Skin of body (tissue), 2 donors: ENCODE data around the gene SEC31A. TPM values are rescaled to one million over a fixed set of nuclear protein-coding genes. Genes with fewer than 3 reads are reported as not detected.
"Not testable (repeated sequence)": the region's sequence is repeated elsewhere in the genome, so short reads cannot be mapped to it uniquely, and the experiment has no call there.

ENCODE experiments used
- DNase-seq: peaks from one replicate; lab custom pipeline; 2025; lab: John Stamatoyannopoulos, UW
- total RNA-seq: library from RNA; depleted of rRNA; stranded (reverse); fragments of >200 nt; gene quantifications from one replicate; pipeline ENCODE4 v1.2.3, GENCODE V29; 2014

Gene SEC31A, protein sequence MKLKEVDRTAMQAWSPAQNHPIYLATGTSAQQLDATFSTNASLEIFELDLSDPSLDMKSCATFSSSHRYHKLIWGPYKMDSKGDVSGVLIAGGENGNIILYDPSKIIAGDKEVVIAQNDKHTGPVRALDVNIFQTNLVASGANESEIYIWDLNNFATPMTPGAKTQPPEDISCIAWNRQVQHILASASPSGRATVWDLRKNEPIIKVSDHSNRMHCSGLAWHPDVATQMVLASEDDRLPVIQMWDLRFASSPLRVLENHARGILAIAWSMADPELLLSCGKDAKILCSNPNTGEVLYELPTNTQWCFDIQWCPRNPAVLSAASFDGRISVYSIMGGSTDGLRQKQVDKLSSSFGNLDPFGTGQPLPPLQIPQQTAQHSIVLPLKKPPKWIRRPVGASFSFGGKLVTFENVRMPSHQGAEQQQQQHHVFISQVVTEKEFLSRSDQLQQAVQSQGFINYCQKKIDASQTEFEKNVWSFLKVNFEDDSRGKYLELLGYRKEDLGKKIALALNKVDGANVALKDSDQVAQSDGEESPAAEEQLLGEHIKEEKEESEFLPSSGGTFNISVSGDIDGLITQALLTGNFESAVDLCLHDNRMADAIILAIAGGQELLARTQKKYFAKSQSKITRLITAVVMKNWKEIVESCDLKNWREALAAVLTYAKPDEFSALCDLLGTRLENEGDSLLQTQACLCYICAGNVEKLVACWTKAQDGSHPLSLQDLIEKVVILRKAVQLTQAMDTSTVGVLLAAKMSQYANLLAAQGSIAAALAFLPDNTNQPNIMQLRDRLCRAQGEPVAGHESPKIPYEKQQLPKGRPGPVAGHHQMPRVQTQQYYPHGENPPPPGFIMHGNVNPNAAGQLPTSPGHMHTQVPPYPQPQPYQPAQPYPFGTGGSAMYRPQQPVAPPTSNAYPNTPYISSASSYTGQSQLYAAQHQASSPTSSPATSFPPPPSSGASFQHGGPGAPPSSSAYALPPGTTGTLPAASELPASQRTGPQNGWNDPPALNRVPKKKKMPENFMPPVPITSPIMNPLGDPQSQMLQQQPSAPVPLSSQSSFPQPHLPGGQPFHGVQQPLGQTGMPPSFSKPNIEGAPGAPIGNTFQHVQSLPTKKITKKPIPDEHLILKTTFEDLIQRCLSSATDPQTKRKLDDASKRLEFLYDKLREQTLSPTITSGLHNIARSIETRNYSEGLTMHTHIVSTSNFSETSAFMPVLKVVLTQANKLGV
- total RNA-seq = 264 TPM

DNA sequence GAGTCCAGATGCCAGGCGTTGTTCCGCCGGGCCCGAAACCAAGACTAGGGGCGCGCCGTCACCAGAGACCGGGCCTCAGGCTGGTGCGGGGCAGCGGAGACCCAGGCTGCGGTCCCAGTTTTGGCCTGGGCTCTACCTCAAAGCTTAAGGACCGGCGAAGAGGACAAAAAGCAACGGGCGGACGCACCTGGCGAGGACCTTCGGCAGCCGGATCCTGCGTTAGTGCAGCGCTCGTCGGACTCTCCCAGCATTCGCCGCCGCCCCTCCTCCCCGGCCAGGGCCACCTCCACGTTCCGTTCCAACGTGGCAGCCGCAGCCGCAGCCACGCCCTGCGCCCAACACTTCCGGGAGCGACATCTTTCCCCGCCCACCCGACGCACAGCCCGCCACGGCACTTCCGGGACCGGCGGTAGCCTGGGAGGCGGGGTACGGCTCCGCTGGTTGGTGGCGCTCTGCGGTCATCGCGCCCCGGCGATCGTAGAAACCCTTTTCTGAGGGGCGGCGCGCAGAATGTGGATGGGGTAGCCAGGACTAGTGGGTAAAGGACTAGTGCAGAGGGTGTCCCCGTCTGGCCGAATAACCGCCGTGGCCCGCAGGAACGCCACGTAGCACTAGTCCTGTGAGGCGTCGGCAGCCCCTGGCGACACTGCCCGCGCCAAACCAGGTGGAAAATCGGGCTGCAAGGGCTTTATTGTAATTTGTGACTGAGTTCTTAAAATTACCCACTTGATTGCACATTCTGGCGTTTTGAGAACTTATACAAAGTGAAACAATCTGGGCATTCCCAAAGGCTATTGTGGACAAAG, at the start of gene SEC31A:
Gene SEC31A (minus strand): TSS at position 253 of the 806 bp plus-strand sequence. CDS start 9,217 bp downstream, outside the sequence.
- DNase-seq = peak; percentile 96

DNA sequence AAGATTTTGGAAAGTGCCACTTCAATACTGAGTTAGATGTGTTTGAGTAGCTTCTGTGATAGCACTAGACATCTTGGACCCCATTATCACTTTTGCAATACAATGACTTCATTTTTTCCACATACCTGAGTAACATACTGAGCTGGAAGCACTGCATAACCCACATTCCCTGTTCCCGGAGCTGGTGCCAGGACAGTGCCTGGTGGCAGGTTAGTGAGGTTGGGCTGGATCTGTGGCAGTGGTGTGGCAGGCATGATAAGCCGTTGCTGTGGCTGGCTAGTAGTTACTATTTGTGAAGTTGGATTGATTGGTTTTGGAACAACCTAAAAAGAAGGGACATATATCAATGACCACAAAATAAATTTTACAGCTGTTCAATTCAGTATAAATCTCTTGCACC, 48.5 kb upstream of the SEC31A start:
- DNase-seq = no peak

DNA sequence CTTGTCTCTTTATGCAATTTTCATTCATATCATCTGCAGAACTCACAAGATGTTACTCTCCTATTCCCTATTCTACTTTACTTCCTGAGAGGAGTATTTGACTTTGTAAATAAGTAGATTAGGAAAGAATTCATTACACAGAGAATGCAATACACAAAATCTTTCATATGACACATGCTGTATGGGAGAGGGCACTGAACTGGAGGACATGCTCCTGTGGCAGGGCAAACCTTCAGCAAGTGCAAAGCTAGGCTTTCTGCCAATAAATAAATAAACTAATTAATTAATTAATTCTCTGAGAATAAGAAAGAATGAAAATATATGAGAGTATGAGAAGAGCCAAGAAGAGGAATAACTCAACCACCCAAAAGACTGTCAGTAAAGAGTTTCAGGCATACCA, 43.5 kb upstream of the SEC31A start:
- DNase-seq = no peak

DNA sequence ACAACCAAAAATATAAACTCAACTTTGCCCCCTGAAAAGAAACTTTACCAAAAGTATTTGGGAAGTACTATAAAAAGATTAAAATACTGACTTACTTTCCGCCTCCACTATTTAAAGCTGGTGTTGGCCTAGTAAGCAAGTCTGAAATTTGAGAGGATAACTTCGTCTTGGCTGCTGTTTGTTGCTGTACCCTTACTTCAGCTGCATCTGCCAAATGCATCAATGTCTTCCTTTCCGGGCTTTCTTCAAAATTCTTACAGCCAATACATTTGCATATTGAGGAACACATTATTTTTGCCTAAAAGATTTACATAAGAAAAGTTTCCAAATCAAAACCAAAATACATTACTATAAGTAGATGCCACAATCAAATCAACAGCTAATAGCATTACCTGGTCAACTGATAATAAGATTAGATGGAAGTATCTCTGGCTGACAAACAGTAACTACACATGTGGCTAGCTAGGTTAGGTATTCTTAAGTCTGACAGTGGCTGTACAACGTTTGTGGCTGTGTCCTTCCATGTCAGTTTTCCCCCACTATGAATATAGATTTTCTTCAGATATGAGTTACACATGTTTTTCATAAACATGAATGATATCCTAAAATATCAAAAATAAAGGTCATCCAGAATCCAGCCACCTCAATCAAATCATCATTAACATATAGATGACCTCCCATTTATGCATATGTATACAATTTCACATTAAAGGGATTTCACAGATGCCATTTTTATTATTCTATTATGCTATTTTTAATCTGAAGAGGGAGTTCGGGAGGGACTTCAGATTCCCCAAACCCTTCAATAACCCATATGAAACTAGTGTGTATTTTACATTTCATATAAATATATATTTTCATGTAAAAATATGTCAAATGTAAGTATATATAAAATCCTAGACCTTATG, 40.1 kb upstream of the SEC31A start:
- no peak for DNase-seq

DNA sequence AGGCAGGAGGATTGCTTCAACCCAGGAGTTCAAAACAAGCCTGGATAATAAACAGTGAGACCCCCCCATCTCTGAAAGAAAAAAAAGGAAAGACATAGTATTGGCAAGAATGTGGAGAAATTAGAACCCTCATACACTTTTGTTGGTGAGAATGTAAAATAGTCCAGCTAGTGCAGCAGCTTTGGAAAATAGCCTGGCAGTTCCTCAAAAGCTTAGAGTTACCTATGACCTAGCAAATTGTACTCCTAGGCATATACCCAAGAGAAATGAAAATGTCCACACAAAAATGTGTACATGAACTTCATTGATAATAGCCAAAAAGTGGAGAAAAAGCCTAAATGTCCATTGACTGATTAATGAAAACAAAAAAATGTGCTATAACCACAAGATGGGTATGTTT, 30.8 kb upstream of the SEC31A start:
- DNase-seq = no peak

DNA sequence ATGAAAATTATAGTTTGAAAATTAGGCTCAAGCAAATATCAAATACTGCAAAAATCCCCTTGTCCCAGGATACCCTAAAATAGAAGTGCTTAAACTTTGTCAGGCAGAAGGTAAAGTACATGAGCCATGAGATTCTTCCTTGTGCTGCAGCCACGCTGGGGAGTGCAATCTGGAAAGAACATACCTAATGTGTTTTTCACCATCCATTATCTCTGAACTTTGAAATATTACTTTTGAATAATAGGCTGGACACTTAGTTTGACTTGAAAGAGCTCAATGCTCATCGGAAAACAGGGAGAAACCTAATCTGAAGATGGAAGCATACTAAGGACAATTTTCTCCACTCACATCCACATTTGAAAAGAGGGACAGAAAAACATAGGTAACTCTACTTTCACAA, 28.4 kb upstream of the SEC31A start:
- no peak for DNase-seq

DNA sequence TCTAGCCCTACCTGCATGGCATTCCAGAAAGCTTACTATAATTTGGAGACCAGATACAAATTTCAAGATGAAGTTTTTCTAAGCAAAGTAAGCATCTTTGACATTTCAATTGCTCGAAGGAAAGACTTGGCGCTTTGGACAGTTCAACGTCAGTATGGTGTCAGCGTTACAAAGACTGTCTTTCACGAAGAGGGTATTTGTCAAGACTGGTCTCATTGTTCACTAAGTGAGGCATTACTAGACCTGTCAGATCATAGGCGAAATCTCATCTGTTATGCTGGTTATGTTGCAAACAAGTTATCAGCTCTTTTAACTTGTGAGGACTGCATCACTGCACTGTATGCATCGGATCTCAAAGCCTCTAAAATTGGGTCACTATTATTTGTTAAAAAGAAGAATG, 27.1 kb upstream of the SEC31A start:
- no peak for DNase-seq

DNA sequence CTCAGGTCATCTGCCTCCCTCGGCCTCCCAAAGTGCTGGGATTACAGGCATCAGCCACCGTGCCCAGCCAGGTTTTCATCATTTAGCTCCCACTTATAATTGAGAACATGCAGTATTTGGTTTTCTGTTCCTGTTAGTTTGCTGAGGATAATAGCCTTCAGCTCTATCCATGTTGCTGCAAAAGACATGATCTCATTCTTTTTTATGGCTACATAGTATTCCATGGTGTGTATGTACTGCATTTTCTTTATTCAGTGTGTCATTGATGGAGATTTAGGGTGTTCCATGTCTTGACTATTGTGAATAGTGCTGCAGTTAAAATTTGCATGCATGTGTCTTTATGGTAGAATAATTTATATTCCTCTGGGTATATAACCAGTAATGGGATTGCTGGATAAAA, 23.0 kb upstream of the SEC31A start:
- DNase-seq = not testable (repeated sequence)

DNA sequence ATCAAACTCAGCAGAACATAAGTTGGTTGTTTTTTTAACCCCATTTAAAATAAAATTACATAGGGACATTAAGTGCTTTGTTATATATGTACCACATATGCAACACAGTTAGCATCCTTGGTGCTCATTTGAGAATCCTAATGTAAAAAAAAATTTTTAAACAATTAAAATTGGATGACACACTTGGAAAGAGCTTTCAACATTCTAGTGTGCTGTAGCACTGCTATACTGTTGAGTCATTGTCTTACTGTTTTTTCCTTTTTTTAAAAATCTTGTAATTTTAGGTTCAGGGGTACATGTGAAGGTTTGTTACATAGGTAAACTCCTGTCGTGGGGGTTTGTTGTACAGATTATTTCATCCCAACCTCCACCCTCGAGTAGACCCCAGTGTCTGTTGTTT, 22.4 kb upstream of the SEC31A start:
- no peak for DNase-seq

DNA sequence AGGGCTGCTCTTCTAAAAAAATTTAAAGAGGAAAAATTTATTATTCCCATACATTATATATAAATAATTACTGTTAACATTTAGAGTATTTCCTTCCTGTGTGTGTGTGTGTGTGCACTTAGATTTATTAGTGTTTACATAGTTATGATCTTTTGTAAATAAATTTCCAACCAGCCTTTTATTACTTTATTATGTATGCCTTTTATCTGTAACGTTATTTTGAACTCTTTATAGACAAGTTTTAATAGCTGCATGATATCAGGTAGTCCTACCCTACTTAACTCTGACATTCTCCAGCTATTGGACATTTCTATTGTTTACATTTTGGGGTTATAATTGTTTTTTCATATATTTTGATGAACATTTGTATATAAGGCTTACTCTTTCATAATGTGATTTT, 18.4 kb upstream of the SEC31A start:
- DNase-seq = no peak

DNA sequence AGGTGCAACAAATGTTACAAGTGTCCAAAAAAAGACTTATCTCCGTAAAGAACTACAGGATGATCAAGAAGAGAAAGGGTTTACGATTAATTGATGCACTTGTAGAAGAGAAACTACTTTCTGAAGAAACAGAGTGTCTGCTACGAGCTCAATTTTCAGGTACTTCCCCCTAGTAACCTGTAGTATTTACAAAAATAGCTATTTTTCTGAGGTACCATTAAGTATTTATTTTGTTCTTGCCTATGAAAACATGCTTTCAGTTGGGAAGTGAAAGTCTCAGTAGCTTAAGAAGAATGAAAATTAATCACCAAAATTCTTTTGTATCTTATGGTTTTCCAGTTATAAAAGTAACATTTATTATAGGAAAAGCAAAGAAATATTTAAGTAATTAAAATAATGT, 15.5 kb upstream of the SEC31A start:
- DNase-seq = no peak

DNA sequence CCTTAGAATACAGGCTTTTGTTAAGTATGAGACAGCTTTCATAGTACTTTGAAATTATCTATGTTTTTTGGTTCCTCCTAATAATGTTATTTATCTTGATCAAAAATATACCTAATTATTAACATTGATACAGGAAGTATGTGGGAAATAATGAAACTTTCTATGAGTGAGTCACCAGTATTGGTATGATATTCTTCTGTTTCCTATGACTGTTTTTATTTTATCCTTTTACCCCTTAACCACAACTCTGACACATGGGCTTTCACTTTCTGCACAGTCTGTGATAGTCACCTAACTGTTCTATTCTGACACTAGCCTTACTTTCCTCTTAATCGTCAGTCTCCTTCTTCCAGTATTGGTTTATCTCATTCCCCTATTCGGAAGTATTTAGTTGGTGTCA, 14.3 kb upstream of the SEC31A start:
- DNase-seq = no peak

DNA sequence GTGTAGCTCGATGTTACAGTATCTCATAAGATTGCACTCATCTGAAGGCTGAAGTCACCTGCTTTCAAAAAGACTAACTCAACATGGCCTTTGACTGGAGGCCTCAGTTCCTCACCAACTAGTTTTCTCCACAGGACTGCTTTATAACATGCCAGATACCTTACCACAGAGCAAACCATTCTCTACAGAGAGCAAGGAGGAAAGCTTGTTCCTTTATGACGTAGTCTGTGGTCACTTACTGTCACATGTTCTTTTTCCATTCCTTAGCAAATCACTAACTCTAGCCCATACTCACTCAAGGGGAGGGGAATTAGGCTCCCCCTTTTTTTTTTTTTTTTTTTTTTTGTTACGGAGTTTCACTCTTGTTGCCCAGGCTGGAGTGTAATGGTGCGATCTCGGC, 12.8 kb upstream of the SEC31A start:
- no peak for DNase-seq

DNA sequence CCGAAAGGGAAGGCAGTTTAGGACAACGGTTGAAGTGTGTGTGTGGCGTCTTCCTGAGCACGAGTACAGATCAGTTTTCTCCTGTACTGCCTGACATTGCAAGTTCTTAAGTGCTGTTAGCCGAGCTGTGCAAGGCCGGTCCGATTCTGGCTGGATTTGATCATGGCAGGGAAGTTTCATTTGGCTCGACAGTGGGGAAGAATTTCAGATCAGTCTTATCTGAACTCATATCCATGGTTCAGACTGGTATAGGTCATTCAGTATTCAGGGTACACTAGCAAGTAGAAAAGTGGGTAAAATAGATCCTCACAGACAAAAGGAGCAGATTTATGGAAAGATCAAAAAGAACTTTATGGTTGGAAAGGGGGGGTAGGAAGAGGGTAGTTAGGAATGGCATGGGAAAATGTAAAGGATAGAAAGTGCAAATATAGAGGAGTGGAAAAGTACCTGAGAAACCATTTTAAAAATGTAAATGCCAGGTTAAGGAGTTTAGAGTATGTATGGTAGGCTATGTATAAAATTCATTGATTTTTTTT, 10.3 kb upstream of the SEC31A start:
- DNase-seq = no peak

DNA sequence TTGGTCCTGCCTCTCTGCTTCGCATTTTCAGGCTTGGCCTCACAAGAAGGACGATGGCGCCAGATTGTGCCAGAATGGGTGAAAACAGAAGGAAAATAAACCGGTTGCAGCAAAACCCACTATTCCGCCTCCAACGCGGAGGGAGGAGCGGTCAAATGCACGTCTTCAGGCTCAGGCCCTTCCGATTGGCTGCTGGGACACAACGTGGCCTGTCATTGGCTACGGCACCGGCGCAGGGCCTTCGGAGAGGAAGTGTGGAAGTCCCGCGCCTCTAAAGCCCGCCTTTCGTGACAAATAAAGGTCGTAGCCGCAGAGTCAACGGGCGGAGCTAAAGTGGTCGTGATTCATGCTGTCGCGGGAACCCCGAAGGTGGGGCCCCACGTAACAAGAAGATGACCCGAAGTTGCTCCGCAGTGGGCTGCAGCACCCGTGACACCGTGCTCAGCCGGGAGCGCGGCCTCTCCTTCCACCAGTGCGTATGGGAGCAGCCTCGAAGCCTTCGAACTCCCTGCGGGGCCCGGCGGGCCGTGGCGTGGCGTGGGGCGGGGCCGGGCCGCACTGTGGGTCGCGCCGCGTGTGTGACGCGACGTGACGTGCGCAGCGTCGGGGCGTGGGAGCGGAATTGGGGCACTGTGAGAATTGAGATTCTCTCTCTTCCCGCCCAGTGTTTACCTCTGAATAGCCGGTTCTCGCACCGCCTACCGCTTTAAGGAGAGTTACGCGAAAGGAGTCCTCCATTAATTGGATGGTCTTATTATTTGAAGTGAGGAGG, 9.6 kb upstream of the SEC31A start, which contains the start of gene THAP9:
Gene THAP9 (plus strand): TSS at position 325 of the 772 bp plus-strand sequence. CDS start 68 bp downstream, at position 393.
- DNase-seq = peak; percentile 99

DNA sequence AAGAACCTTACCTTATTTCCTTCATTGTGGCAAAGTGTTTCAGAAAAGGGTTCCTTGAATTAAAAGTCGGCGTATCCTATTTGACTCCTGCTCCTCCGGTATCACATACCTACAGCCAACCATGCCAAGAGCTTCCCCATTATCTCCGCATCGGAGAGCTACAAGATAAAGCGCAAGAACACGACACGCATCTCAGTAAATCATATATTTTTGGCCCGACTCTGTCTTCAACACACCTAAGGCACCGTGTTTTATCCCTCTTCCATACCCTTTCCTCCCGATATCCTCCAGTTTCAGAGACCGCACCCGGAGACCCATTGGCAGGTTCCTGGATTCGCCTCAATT, 9.1 kb upstream of the SEC31A start:
- DNase-seq = peak; percentile 70

DNA sequence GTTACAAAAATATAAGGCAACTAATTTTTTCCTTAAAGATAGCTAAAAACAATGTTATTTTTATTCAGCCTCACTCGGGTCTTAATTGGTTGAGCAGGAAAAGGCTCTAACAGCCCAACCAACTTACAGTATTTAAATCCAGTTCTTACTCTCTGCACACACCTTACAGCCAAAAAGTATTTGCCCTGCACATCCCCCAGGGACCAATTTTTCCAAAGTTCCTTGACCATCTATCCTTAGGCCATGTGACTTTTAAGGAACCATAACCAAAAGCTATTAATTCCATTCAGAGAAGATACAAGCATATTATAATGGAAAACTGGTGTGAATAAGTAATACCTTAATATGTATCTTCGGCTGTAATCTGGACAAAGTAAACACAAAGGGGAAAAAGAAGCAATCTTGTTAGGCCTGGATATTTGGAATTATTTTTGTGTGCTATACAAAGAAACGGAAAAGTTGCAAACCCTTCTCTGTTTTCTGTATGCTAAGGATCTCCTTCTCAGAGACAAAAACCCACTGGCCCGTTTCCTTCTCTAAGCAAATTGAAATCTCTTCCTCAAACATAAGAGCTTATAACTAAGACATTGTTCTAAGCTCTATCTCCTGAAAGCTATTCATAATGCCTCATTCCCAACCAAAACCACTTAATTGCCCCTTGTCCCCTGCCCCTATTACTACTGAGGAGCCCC, 8.6 kb upstream of the SEC31A start:
- peak; percentile 50 for DNase-seq
